GM19467 (cell line): ENCODE results near the gene ANKRD34C.
"Not testable (repeated sequence)": the region's sequence is repeated elsewhere in the genome, so short reads cannot be mapped to it uniquely, and the experiment has no call there.

ENCODE experiments used
- ATAC-seq: cut with Tn5 transposase; IDR thresholded peaks from one replicate; pipeline ENCODE4 v1.9.1; 2021; ENCODE audit warnings: mild to moderate bottlenecking, moderate library complexity; ENCODE audit not compliant: unreplicated experiment

The ANKRD34C gene

GRCh38 chr15:79310985-79311900 lies 28.7 kb downstream of the ANKRD34C start, which contains the start of gene TMED3:
TSS of gene TMED3 (plus strand) at chr15:79311112. CDS start at chr15:79311250, 138 bp downstream.
- ATAC-seq = peak; percentile 88

GRCh38 chr15:79311901-79312553 lies 29.5 kb downstream of the ANKRD34C start:
- no peak for ATAC-seq

GRCh38 chr15:79314186-79314585 lies 31.7 kb downstream of the ANKRD34C start:
- no peak for ATAC-seq

GRCh38 chr15:79314811-79315210 lies 32.3 kb downstream of the ANKRD34C start:
- no peak for ATAC-seq

- no peak for ATAC-seq
These were observed 33.3 kb downstream of the ANKRD34C start for GRCh38 chr15:79315623-79316328.

GRCh38 chr15:79316864-79317263 lies 34.3 kb downstream of the ANKRD34C start:
- no peak for ATAC-seq

GRCh38 chr15:79319973-79320372 lies 37.5 kb downstream of the ANKRD34C start:
- ATAC-seq = not testable (repeated sequence)

GRCh38 chr15:79321876-79322275 lies 39.4 kb downstream of the ANKRD34C start:
- ATAC-seq = no peak

- no peak for ATAC-seq
These were observed 39.8 kb downstream of the ANKRD34C start for GRCh38 chr15:79322306-79322705.

- ATAC-seq = no peak
These were observed 40.4 kb downstream of the ANKRD34C start for GRCh38 chr15:79322945-79323344.

GRCh38 chr15:79329171-79329611 lies 46.7 kb downstream of the ANKRD34C start:
- ATAC-seq = no peak
